Spleen (tissue), 7 donors: Measurements from ENCODE around the gene CD1B.

Source experiments
- CTCF ChIP-seq, 11 experiments: fragments of 200-600 bp in 7 of 11; fragments of 450-650 bp in 4 of 11; sonication (generic) in 4 of 11; IDR thresholded peaks in 8 of 11; conservative IDR thresholded peaks in 3 of 11; 1 replicate in 7 of 11; 2 replicates in 4 of 11; pipeline versions ENCODE4 v1.4.0 to v1.8.0; 2016 to 2021; ENCODE audit warnings: antibody characterized with exemption in 11 of 11, inconsistent platforms in 4 of 11, mild to moderate bottlenecking in 1 of 11
- POLR2A ChIP-seq, 3 donors: fragments of 450-650 bp; IDR thresholded peaks; one replicate each; pipeline ENCODE4 v1.5.1; 2017; ENCODE audit warnings: antibody characterized with exemption in 3 of 3, mild to moderate bottlenecking in 1 of 3
- POLR2AphosphoS5 ChIP-seq, 3 donors: sonication (generic); formaldehyde crosslinking; IDR thresholded peaks; one replicate each; pipeline ENCODE4 v1.5.1; 2017; ENCODE audit warnings: antibody characterized with exemption in 3 of 3
- donor health status: DM: no; HTN: no; CAD: no; lungs with moderate emphysema.
- donor health status: DM: no; HTN: no; CAD: no.
- donor health status: DM: no; HTN: no; CAD: no.

- TF ChIP-seq CTCF (IDR thresholded peaks at IDR 0.05 in 8 of 11, conservative IDR thresholded peaks at IDR 0.05 in 3 of 11) (no peak), POLR2A (IDR thresholded peaks at IDR 0.05) (no peak), POLR2AphosphoS5 (IDR thresholded peaks at IDR 0.05) (no peak)
Observed at GRCh38 chr1:158327481-158327880, 3.9 kb downstream of the CD1B start.
